GM21825 (cell line): ENCODE measurements around the gene ODAD2.

ENCODE experiments used
- ATAC-seq: cut with Tn5 transposase; IDR thresholded peaks from one replicate; pipeline ENCODE4 v1.9.1; 2021; ENCODE audit warnings: mild to moderate bottlenecking, moderate library complexity; ENCODE audit not compliant: unreplicated experiment

ODAD2 gene

GRCh38 chr10:27861781-27862180 lies 137.1 kb downstream of the ODAD2 start:
- no peak for ATAC-seq

GRCh38 chr10:27857616-27858015 lies 141.3 kb downstream of the ODAD2 start:
- ATAC-seq, result no peak

GRCh38 chr10:27844223-27844622 lies 154.7 kb downstream of the ODAD2 start:
- no peak for ATAC-seq

GRCh38 chr10:27838901-27839300 lies 160.0 kb downstream of the ODAD2 start:
- ATAC-seq, result no peak

GRCh38 chr10:27838361-27838760 lies 160.5 kb downstream of the ODAD2 start:
- no peak for ATAC-seq

- no peak for ATAC-seq
These were observed 164.4 kb downstream of the ODAD2 start for GRCh38 chr10:27834476-27834875.

GRCh38 chr10:27833792-27834191 lies 165.1 kb downstream of the ODAD2 start:
- no peak for ATAC-seq

GRCh38 chr10:27832826-27833225 lies 166.1 kb downstream of the ODAD2 start:
- ATAC-seq, result no peak

- ATAC-seq, result no peak
These were observed 172.5 kb downstream of the ODAD2 start for GRCh38 chr10:27826369-27826768.

- ATAC-seq, result no peak
These were observed 176.6 kb downstream of the ODAD2 start for GRCh38 chr10:27822301-27822700.

GRCh38 chr10:27820637-27821036 lies 178.2 kb downstream of the ODAD2 start:
- ATAC-seq, result no peak

- no peak for ATAC-seq
These were observed 178.9 kb downstream of the ODAD2 start for GRCh38 chr10:27819781-27820531.

- no peak for ATAC-seq
These were observed 182.6 kb downstream of the ODAD2 start for GRCh38 chr10:27816320-27816719.

- ATAC-seq, result no peak
These were observed 183.0 kb downstream of the ODAD2 start for GRCh38 chr10:27815846-27816245.

GRCh38 chr10:27815261-27815660 lies 183.6 kb downstream of the ODAD2 start:
- no peak for ATAC-seq

GRCh38 chr10:27805180-27805579 lies 193.7 kb downstream of the ODAD2 start:
- no peak for ATAC-seq

- ATAC-seq, result no peak
These were observed 194.7 kb downstream of the ODAD2 start for GRCh38 chr10:27804136-27804535.

- ATAC-seq, result no peak
These were observed 197.6 kb downstream of the ODAD2 start for GRCh38 chr10:27801171-27801785.

GRCh38 chr10:27799046-27799445 lies 199.8 kb downstream of the ODAD2 start:
- no peak for ATAC-seq

- ATAC-seq, result no peak
These were observed 204.7 kb downstream of the ODAD2 start for GRCh38 chr10:27794157-27794556.

GRCh38 chr10:27792216-27792615 lies 206.7 kb downstream of the ODAD2 start:
- ATAC-seq, result no peak

- ATAC-seq, result no peak
These were observed 214.6 kb downstream of the ODAD2 start for GRCh38 chr10:27784272-27784671.

- no peak for ATAC-seq
These were observed 215.2 kb downstream of the ODAD2 start for GRCh38 chr10:27783660-27784059.
